HL-60 (cell line): ENCODE data around the gene ALPI.
"Not testable (repeated sequence)": the region's sequence is repeated elsewhere in the genome, so short reads cannot be mapped to it uniquely, and the experiment has no call there.

Experiments used
- TF ChIP-seq, protein P1 (sequence below): IDR thresholded peaks from 2 replicates; pipeline ENCODE4 v1.6.1; 2012; ENCODE audit warnings: low read depth; ENCODE audit not compliant: insufficient replicate concordance
- TF ChIP-seq, protein P2 (sequence below): IDR thresholded peaks from one replicate; pipeline ENCODE4 v1.5.1; 2011; ENCODE audit warnings: low read length, control low read depth, inconsistent platforms; ENCODE audit not compliant: insufficient read depth

DNA sequence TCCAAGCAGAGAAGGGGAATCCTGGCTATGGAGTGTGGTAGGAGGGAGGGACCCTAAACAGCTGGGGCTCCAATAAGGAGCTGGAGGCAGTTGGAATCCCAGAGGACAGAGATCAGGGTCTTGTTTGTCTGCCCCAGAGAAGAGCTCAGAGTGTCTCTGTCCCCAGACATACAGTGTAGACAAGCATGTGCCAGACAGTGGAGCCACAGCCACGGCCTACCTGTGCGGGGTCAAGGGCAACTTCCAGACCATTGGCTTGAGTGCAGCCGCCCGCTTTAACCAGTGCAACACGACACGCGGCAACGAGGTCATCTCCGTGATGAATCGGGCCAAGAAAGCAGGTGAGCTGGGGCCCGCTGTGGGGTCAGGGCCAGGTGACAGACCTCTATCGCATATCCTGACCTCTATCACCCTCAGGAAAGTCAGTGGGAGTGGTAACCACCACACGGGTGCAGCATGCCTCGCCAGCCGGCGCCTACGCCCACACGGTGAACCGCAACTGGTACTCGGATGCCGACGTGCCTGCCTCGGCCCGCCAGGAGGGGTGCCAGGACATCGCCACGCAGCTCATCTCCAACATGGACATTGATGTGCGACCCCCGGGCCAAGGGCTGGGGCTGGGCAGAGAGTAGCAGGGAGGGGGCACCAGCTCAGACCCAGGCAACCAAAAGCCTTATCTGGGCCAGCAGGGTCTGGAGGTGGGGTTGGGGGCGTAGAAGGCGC is 48.4 kb upstream of the ALPI start:
- TF ChIP-seq, protein P1, sequence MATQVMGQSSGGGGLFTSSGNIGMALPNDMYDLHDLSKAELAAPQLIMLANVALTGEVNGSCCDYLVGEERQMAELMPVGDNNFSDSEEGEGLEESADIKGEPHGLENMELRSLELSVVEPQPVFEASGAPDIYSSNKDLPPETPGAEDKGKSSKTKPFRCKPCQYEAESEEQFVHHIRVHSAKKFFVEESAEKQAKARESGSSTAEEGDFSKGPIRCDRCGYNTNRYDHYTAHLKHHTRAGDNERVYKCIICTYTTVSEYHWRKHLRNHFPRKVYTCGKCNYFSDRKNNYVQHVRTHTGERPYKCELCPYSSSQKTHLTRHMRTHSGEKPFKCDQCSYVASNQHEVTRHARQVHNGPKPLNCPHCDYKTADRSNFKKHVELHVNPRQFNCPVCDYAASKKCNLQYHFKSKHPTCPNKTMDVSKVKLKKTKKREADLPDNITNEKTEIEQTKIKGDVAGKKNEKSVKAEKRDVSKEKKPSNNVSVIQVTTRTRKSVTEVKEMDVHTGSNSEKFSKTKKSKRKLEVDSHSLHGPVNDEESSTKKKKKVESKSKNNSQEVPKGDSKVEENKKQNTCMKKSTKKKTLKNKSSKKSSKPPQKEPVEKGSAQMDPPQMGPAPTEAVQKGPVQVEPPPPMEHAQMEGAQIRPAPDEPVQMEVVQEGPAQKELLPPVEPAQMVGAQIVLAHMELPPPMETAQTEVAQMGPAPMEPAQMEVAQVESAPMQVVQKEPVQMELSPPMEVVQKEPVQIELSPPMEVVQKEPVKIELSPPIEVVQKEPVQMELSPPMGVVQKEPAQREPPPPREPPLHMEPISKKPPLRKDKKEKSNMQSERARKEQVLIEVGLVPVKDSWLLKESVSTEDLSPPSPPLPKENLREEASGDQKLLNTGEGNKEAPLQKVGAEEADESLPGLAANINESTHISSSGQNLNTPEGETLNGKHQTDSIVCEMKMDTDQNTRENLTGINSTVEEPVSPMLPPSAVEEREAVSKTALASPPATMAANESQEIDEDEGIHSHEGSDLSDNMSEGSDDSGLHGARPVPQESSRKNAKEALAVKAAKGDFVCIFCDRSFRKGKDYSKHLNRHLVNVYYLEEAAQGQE: not testable (repeated sequence)
- TF ChIP-seq, protein P2, sequence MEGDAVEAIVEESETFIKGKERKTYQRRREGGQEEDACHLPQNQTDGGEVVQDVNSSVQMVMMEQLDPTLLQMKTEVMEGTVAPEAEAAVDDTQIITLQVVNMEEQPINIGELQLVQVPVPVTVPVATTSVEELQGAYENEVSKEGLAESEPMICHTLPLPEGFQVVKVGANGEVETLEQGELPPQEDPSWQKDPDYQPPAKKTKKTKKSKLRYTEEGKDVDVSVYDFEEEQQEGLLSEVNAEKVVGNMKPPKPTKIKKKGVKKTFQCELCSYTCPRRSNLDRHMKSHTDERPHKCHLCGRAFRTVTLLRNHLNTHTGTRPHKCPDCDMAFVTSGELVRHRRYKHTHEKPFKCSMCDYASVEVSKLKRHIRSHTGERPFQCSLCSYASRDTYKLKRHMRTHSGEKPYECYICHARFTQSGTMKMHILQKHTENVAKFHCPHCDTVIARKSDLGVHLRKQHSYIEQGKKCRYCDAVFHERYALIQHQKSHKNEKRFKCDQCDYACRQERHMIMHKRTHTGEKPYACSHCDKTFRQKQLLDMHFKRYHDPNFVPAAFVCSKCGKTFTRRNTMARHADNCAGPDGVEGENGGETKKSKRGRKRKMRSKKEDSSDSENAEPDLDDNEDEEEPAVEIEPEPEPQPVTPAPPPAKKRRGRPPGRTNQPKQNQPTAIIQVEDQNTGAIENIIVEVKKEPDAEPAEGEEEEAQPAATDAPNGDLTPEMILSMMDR: not testable (repeated sequence)
